Type B pancreatic cell (in vitro differentiated cells): ENCODE results near the gene GTF3C6. TPM values are rescaled to one million over a fixed set of nuclear protein-coding genes. Genes with fewer than 3 reads are reported as not detected.

ENCODE experiments used
- DNase-seq: peaks from one replicate; pipeline ENCODE4 v3.0.0; 2021; ENCODE audit warnings: mixed read lengths; ENCODE audit not compliant: unreplicated experiment; ENCODE audit errors: extremely low spot score
- H3K27ac Mint-ChIP-seq: 2 replicates; pipeline ENCODE4 v1.8.0; 2021; ENCODE audit warnings: mild to moderate bottlenecking, mixed read lengths
- H3K27me3 Mint-ChIP-seq: 2 replicates; pipeline ENCODE4 v1.8.0; 2021; ENCODE audit warnings: mixed read lengths
- H3K36me3 Mint-ChIP-seq: 2 replicates; pipeline ENCODE4 v1.8.0; 2021; ENCODE audit warnings: mixed read lengths
- H3K4me1 Mint-ChIP-seq: one replicate; pipeline ENCODE4 v1.8.0; 2021; ENCODE audit warnings: mixed read lengths; ENCODE audit not compliant: unreplicated experiment
- H3K4me3 Mint-ChIP-seq: 2 replicates; pipeline ENCODE4 v1.8.0; 2021; ENCODE audit warnings: mild to moderate bottlenecking, mixed read lengths
- H3K9me3 Mint-ChIP-seq: 2 replicates; pipeline ENCODE4 v1.8.0; 2021; ENCODE audit warnings: mixed read lengths
- CTCF ChIP-seq: fragments of 200-600 bp; sonication (generic); conservative IDR thresholded peaks from 2 replicates; pipeline ENCODE4 v1.5.0; 2021; ENCODE audit warnings: antibody characterized with exemption, mild to moderate bottlenecking
- total RNA-seq: library from RNA; stranded (reverse); gene quantifications from 2 replicates; pipeline ENCODE4 v1.2.1, GENCODE V29; 2021; ENCODE audit warnings: low replicate concordance

Gene GTF3C6
- total RNA-seq, 1 donor from 2014 or later = 92.9 TPM

- no peak for DNase-seq
- Mint-ChIP-seq H3K36me3 (no peaks in the 10 kb centered on the region), H3K4me1 (no peaks in the 10 kb centered on the region), H3K9me3 (no peaks in the 10 kb centered on the region), H3K27ac (no peak overlapping the region), H3K27me3 (no peaks in the 10 kb centered on the region), H3K4me3 (no peak overlapping the region)
- no peak for TF ChIP-seq CTCF
These were observed 20.3 kb upstream of the GTF3C6 start for GRCh38 chr6:110938171-110938570.

- DNase-seq = no peak
- Mint-ChIP-seq H3K27me3 (no peaks in the 10 kb centered on the region), H3K27ac (no peak overlapping the region), H3K4me1 (no peaks in the 10 kb centered on the region), H3K9me3 (no peaks in the 10 kb centered on the region), H3K4me3 (no peak overlapping the region), H3K36me3 (no peaks in the 10 kb centered on the region)
- TF ChIP-seq CTCF = no peak
These were observed 18.9 kb upstream of the GTF3C6 start for GRCh38 chr6:110939429-110940200.

GRCh38 chr6:110944681-110945151 is 13.8 kb upstream of the GTF3C6 start:
- no peak for TF ChIP-seq CTCF
- Mint-ChIP-seq H3K27me3 (no peaks in the 10 kb centered on the region), H3K4me1 (no peaks in the 10 kb centered on the region), H3K9me3 (no peaks in the 10 kb centered on the region), H3K4me3 (no peak overlapping the region), H3K36me3 (no peaks in the 10 kb centered on the region), H3K27ac (no peak overlapping the region)
- no peak for DNase-seq

- no peak overlapping the region for H3K4me3 Mint-ChIP-seq
- H3K36me3 Mint-ChIP-seq = no peaks in the 10 kb centered on the region
- no peak for DNase-seq
- TF ChIP-seq CTCF = no peak
- peaks cover 6% of the 10 kb centered on the region for H3K4me1 Mint-ChIP-seq
- H3K9me3 Mint-ChIP-seq = no peaks in the 10 kb centered on the region
- no peak overlapping the region for H3K27ac Mint-ChIP-seq
- no peaks in the 10 kb centered on the region for H3K27me3 Mint-ChIP-seq
These were observed 12.0 kb upstream of the GTF3C6 start for GRCh38 chr6:110946498-110946897.

- no peak for DNase-seq
- Mint-ChIP-seq H3K4me1 (peaks cover 16% of the 10 kb centered on the region), H3K27ac (no peak overlapping the region), H3K4me3 (no peak overlapping the region), H3K27me3 (no peaks in the 10 kb centered on the region), H3K9me3 (no peaks in the 10 kb centered on the region), H3K36me3 (no peaks in the 10 kb centered on the region)
- TF ChIP-seq CTCF = peak; percentile 78
These were observed 8.7 kb upstream of the GTF3C6 start for GRCh38 chr6:110949679-110950285.
